ENCODE data around the gene CAPNS2.

The CAPNS2 gene

GRCh38 chr16:55566432-55567175, at the start of gene CAPNS2:
CAPNS2 (plus strand) TSS chr16:55566684; CDS start chr16:55566757, 73 bp downstream.
- no peak for DNase-seq (ENCODE audit: low read depth)
- TF ChIP-seq CTCF (conservative IDR thresholded peaks at IDR 0.05; ENCODE audit: low read depth, low read length), result no peak
- no peak within 1 kb of the TSS for H3K4me3 ChIP-seq (ENCODE audit: low read length)

DNA sequence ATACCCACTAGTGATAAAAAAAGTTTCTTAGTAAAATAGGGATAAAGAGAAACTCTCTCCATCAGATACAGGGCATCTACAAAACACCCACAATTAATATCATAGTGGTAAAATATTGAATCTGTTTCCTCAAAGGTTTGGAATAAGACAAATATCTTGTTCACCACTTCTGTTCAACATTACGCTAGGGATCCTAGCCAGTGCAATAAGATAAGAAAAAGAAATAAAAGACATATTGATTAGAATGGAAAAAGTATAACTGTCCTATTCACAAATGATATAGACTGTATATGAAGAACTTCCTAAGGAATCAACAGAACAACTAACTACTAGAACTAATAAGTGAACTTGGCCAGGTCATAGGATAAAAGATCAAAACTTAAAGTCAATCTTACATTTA, 44.7 kb upstream of the CAPNS2 start:
- no peak overlapping the region for H3K4me3 ChIP-seq (ENCODE audit: low read length)
- DNase-seq (ENCODE audit: low read depth), result no peak
- TF ChIP-seq CTCF (conservative IDR thresholded peaks at IDR 0.05; ENCODE audit: low read depth, low read length), result no peak

DNA sequence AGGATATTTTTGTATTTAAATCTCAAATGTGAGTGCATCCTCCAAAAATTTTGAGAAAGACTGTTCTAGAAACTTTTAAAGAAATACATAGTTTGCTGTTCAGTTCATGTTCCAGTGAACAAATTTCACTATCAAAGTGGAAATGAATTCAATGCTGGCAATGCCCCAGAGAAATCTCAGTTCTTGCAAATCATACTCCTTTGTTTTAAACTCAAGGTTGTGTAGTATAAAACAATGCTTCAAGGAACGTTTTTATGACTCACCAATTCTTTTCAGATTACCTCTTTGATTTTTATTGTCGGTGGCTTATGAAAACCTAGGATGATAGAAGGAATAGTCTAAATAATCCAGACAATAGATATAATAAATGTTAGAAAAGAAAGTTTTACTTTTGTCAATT, 40.0 kb upstream of the CAPNS2 start:
- TF ChIP-seq CTCF (conservative IDR thresholded peaks at IDR 0.05; ENCODE audit: low read depth, low read length), result no peak
- no peak overlapping the region for H3K4me3 ChIP-seq (ENCODE audit: low read length)
- no peak for DNase-seq (ENCODE audit: low read depth)

GRCh38 chr16:55527885-55528284, 38.6 kb upstream of the CAPNS2 start:
- H3K4me3 ChIP-seq (ENCODE audit: low read length), result no peak overlapping the region
- no peak for TF ChIP-seq CTCF (conservative IDR thresholded peaks at IDR 0.05; ENCODE audit: low read depth, low read length)
- no peak for DNase-seq (ENCODE audit: low read depth)

- no peak overlapping the region for H3K4me3 ChIP-seq (ENCODE audit: low read length)
- no peak for DNase-seq (ENCODE audit: low read depth)
- TF ChIP-seq CTCF (conservative IDR thresholded peaks at IDR 0.05; ENCODE audit: low read depth, low read length), result no peak
Measured at GRCh38 chr16:55529018-55529417, 37.5 kb upstream of the CAPNS2 start.

DNA sequence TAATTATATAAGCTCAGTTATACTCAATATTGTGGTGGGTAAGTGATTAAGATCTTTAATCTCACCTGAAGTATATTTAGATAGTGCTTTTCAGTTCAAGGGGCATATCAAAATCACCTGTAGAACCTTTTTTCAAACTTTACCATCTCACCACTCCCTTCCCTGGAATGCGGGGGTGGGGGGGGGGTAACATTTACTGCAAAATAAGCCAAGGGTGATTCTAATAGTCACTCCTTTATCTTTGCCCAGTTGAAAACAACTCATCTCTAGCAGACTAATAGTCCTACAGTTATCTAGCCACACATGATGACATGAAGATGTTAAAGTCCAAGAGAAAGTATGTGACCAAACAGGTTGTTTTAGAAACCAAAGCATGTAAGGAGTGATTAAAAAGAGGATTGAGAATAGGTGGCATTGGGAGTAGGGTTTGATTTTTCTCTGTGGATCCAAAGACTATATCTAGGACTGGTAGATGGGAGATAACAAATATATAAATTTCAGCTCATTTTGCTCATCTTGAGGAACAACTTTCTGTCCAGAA, 36.1 kb upstream of the CAPNS2 start:
- DNase-seq (ENCODE audit: low read depth), result no peak
- no peak overlapping the region for H3K4me3 ChIP-seq (ENCODE audit: low read length)
- TF ChIP-seq CTCF (conservative IDR thresholded peaks at IDR 0.05; ENCODE audit: low read depth, low read length), result no peak

DNA sequence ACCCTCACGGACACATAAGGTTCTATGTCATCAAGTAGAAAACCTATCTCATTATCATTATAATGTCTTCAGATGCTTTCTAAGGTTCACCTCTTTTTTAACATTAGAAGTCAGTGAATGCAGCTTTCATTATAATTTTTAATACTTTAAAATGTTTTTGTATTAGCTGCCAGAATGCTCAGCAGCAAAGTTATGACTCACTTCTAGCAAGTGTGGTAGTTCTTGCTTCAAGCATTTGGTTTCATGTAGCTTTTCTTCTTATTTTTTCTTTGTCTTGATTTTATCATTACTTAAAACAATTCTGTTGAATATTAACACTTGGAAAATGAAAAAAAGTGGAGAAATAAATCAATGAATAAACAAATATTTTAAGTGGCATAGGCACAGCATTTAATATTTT, 34.3 kb upstream of the CAPNS2 start:
- no peak for DNase-seq (ENCODE audit: low read depth)
- TF ChIP-seq CTCF (conservative IDR thresholded peaks at IDR 0.05; ENCODE audit: low read depth, low read length), result no peak
- H3K4me3 ChIP-seq (ENCODE audit: low read length), result no peak overlapping the region

Measured in retinal pigment epithelial cell (primary cell).